ENCODE measurements around the gene ABLIM1.

ABLIM1 gene

GRCh38 chr10:114632869-114633715 lies 25.0 kb downstream of the ABLIM1 start:
- no peak for TF ChIP-seq CTCF (IDR thresholded peaks at IDR 0.05)

GRCh38 chr10:114631666-114632417 lies 26.2 kb downstream of the ABLIM1 start:
- no peak for TF ChIP-seq CTCF (IDR thresholded peaks at IDR 0.05)

GRCh38 chr10:114631090-114631665 lies 26.9 kb downstream of the ABLIM1 start:
- no peak for TF ChIP-seq CTCF (IDR thresholded peaks at IDR 0.05)

- no peak for TF ChIP-seq CTCF (IDR thresholded peaks at IDR 0.05)
These were observed 28.0 kb downstream of the ABLIM1 start for GRCh38 chr10:114629824-114630730.

DNA sequence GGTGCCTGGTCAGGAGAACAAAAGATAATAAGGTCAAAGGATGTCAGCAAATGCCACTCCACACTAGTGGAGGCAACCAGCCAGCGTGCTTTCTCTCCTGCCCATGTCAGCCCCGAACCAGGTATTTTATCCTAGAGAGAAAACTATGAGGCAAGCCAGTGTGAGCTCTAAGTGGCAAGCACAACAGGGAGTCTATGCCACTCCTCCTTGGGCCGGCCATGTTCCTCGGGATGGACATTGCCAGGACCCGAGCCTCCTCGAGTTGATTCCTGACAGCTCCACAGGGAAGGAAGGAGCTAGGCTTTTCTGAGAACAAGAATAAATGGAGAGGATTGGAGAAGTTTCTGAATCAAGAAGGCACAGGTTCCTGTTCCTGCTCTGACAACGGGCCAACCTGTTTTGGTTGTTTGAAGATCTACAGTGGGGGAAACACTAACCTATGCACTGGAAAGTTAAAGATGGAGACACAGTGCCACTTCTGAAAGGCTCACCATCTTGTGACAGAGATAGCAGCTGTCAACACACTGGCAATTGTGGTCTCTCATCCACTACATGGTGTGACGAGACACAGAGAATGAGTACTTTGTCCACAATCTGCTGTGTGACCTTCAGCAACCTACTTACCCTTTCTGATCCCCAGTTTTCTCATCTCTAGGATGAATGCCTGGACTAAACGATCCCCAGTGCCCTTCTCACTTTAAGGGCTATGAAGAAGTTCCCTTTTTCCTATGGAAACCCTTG lies 28.8 kb downstream of the ABLIM1 start:
- no peak for TF ChIP-seq CTCF (IDR thresholded peaks at IDR 0.05)

DNA sequence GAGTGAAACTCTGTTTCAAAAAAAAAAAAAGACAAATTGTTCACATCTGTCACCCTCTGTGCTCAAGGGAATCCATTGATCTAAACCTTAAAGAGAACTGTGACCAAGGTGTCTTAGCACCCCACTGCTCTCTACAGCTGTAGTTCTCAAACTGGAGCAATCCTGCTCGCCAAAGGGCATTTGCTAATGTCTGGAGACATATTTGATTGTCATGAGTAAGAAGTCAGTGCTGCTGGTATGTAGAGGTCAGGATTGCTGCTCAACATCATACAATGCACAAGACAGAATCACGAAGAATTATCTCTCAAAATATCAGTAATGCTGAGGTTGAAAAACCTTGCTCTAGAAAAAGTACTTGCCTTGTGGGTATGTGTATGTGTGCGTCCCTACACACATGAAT lies 30.0 kb downstream of the ABLIM1 start:
- TF ChIP-seq CTCF (IDR thresholded peaks at IDR 0.05): no peak

Measured in LNCAP (cell line).